ENCODE results near the gene HOMER2. TPM values are rescaled to one million over a fixed set of nuclear protein-coding genes. Genes with fewer than 3 reads are reported as not detected.

HOMER2 gene
- total and polyA plus RNA-seq, 4 donors: 4.3 to 62.0 (median 23.6) TPM

DNA sequence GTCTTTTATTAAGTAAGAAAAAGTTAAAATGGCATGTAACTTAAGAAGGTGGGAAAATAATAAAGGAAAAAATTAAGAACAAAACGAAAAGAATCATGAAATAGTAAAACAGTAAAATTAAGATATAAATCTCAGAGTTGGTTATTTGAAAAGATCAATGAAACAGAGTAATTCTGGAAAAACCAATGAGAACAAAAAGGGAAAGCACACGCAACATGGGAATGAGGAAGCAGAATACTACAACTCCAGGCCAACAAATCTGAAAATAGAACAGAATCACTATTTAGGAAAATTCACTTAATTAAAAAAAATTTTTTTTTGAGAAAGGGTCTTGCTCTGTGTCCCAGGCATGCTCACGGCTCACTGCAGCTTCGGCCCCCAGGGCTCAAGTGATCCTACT, 112.4 kb downstream of the HOMER2 start:
- DNase-seq (ENCODE audit: low spot score): no peak
- Histone ChIP-seq H3K4me1 (ENCODE audit: control insufficient read depth in 4 of 4, insufficient read depth in 4 of 4, low read length in 3 of 4) (no peaks in the 10 kb centered on the region), H3K36me3 (ENCODE audit: control insufficient read depth in 4 of 4, insufficient read depth in 3 of 4, low read depth in 1 of 4, low read length in 3 of 4) (peaks cover 9 to 43% (median 23%) of the 10 kb centered on the region in 4 donors), H3K27ac (ENCODE audit: low read depth in 1 of 2, low read length in 2 of 2) (no peak overlapping the region), H3K27me3 (ENCODE audit: control insufficient read depth in 4 of 4, insufficient read depth in 4 of 4, low read length in 3 of 4) (no peaks in the 10 kb centered on the region), H3K9ac (ENCODE audit: low read depth in 1 of 2, low read length in 2 of 2) (no peak overlapping the region), H3K4me3 (ENCODE audit: low read depth in 1 of 3, low read length in 3 of 3) (no peak overlapping the region), H3K9me3 (ENCODE audit: control insufficient read depth in 4 of 4, low read length in 3 of 4) (no peaks in the 10 kb centered on the region)
- WGBS: 96% methylated on average over 4 of the region's 4 CpGs
- TF ChIP-seq TAF1 (conservative IDR thresholded peaks at IDR 0.05) (no peak), HNF4A (conservative IDR thresholded peaks at IDR 0.05) (no peak), YY1 (IDR thresholded peaks at IDR 0.05) (no peak), FOXA1 (IDR thresholded peaks at IDR 0.05) (no peak), HNF4G (IDR thresholded peaks at IDR 0.05) (no peak), FOXA2 (IDR thresholded peaks at IDR 0.05) (no peak), RXRA (IDR thresholded peaks at IDR 0.05) (no peak), NR2F2 (IDR thresholded peaks at IDR 0.05) (no peak)
- TF ChIP-seq, protein P1, sequence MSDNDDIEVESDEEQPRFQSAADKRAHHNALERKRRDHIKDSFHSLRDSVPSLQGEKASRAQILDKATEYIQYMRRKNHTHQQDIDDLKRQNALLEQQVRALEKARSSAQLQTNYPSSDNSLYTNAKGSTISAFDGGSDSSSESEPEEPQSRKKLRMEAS (IDR thresholded peaks at IDR 0.05): no peak
- TF ChIP-seq, protein P2, sequence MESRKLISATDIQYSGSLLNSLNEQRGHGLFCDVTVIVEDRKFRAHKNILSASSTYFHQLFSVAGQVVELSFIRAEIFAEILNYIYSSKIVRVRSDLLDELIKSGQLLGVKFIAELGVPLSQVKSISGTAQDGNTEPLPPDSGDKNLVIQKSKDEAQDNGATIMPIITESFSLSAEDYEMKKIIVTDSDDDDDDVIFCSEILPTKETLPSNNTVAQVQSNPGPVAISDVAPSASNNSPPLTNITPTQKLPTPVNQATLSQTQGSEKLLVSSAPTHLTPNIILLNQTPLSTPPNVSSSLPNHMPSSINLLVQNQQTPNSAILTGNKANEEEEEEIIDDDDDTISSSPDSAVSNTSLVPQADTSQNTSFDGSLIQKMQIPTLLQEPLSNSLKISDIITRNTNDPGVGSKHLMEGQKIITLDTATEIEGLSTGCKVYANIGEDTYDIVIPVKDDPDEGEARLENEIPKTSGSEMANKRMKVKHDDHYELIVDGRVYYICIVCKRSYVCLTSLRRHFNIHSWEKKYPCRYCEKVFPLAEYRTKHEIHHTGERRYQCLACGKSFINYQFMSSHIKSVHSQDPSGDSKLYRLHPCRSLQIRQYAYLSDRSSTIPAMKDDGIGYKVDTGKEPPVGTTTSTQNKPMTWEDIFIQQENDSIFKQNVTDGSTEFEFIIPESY (IDR thresholded peaks at IDR 0.05): no peak
- TF ChIP-seq, protein P3, sequence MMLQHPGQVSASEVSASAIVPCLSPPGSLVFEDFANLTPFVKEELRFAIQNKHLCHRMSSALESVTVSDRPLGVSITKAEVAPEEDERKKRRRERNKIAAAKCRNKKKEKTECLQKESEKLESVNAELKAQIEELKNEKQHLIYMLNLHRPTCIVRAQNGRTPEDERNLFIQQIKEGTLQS (IDR thresholded peaks at IDR 0.05): no peak

DNA sequence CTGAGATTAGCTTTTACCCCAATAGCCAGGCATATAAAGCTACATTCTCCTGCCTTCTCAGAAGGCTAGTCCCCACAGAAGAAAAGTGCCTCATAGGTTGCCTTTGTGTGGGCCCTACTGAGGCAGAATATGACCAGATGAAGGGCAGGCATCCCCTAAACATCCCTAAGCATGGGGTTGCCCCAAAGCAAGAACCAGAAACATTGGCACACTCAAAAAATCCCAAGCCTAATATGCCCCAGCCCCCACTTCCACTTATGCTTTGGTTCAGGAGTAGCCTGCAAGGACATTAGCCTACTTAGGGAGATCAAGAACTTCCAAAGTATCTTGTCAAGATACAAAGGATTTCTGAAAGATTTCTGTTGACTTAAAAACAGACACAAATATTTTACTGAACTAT, 113.4 kb downstream of the HOMER2 start:
- Histone ChIP-seq H3K36me3 (ENCODE audit: control insufficient read depth in 4 of 4, insufficient read depth in 3 of 4, low read depth in 1 of 4, low read length in 3 of 4) (peaks cover 9 to 47% (median 29%) of the 10 kb centered on the region in 4 donors), H3K4me1 (ENCODE audit: control insufficient read depth in 4 of 4, insufficient read depth in 4 of 4, low read length in 3 of 4) (no peaks in the 10 kb centered on the region), H3K27ac (ENCODE audit: low read depth in 1 of 2, low read length in 2 of 2) (no peak overlapping the region), H3K4me3 (ENCODE audit: low read depth in 1 of 3, low read length in 3 of 3) (no peak overlapping the region), H3K9me3 (ENCODE audit: control insufficient read depth in 4 of 4, low read length in 3 of 4) (no peaks in the 10 kb centered on the region), H3K27me3 (ENCODE audit: control insufficient read depth in 4 of 4, insufficient read depth in 4 of 4, low read length in 3 of 4) (no peaks in the 10 kb centered on the region), H3K9ac (ENCODE audit: low read depth in 1 of 2, low read length in 2 of 2) (no peak overlapping the region)
- DNase-seq (ENCODE audit: low spot score): no peak
- TF ChIP-seq SP1 (IDR thresholded peaks at IDR 0.05): no peak

DNA sequence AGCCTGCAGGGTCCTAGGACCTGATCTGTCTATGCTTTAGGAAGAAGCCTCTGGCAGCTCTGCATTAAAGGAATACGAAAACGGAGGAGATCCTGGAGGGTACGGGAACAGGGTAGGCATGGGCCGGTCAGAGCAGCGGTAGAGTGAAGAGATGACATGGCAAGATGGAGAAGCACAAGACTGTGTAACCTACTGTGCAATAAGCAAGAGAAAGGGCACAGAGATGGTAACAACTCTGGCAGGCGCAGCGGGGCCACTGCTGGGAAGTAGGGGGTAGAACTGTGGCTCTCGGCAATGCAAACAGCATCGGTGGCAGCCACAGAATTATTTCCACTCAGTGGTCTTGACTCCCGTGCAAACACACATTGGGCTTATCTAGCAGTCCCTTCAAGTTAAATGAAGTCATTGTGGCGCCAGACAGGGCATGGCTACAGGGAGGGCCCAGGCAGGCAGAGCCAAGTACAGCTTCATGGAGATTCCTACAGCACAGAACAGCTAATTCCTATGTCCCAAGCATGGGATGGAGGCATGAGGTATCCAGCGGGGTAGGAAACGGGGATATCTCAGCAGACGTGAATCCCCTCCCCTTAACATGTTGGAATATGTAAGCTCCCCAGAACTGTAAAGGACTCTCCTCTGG, 114.3 kb downstream of the HOMER2 start:
- TF ChIP-seq FOXA1 (IDR thresholded peaks at IDR 0.05): no peak
- no peak for TF ChIP-seq RAD21 (IDR thresholded peaks at IDR 0.05)
- no peak for TF ChIP-seq SP1 (IDR thresholded peaks at IDR 0.05)
- no peak for TF ChIP-seq FOXA2 (IDR thresholded peaks at IDR 0.05)
- no peak for TF ChIP-seq GABPA (IDR thresholded peaks at IDR 0.05 in 1 of 2, conservative IDR thresholded peaks at IDR 0.05 in 1 of 2)
- TF ChIP-seq EGR1 (IDR thresholded peaks at IDR 0.05; ENCODE audit: low read depth in 2 of 2): no peak
- TF ChIP-seq, protein P3 (IDR thresholded peaks at IDR 0.05): no peak
- TF ChIP-seq HNF4G (IDR thresholded peaks at IDR 0.05): no peak
- no peak for TF ChIP-seq YY1 (IDR thresholded peaks at IDR 0.05)
- no peak for TF ChIP-seq RXRA (IDR thresholded peaks at IDR 0.05)
- TF ChIP-seq, protein P1 (IDR thresholded peaks at IDR 0.05): no peak
- TF ChIP-seq, protein P4, sequence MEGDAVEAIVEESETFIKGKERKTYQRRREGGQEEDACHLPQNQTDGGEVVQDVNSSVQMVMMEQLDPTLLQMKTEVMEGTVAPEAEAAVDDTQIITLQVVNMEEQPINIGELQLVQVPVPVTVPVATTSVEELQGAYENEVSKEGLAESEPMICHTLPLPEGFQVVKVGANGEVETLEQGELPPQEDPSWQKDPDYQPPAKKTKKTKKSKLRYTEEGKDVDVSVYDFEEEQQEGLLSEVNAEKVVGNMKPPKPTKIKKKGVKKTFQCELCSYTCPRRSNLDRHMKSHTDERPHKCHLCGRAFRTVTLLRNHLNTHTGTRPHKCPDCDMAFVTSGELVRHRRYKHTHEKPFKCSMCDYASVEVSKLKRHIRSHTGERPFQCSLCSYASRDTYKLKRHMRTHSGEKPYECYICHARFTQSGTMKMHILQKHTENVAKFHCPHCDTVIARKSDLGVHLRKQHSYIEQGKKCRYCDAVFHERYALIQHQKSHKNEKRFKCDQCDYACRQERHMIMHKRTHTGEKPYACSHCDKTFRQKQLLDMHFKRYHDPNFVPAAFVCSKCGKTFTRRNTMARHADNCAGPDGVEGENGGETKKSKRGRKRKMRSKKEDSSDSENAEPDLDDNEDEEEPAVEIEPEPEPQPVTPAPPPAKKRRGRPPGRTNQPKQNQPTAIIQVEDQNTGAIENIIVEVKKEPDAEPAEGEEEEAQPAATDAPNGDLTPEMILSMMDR (IDR thresholded peaks at IDR 0.05; ENCODE audit: low read depth, low read length, missing input control): no peak
- H3K36me3 ChIP-seq (ENCODE audit: control insufficient read depth in 4 of 4, insufficient read depth in 3 of 4, low read depth in 1 of 4, low read length in 3 of 4): peaks cover 8 to 47% (median 31%) of the 10 kb centered on the region in 4 donors
- H3K9ac ChIP-seq (ENCODE audit: low read depth in 1 of 2, low read length in 2 of 2): no peak overlapping the region
- H3K4me3 ChIP-seq (ENCODE audit: low read depth in 1 of 3, low read length in 3 of 3): no peak overlapping the region
- DNase-seq (ENCODE audit: low spot score): no peak
- no peaks in the 10 kb centered on the region for H3K4me1 ChIP-seq (ENCODE audit: control insufficient read depth in 4 of 4, insufficient read depth in 4 of 4, low read length in 3 of 4)
- no peaks in the 10 kb centered on the region for H3K9me3 ChIP-seq (ENCODE audit: control insufficient read depth in 4 of 4, low read length in 3 of 4)
- H3K27me3 ChIP-seq (ENCODE audit: control insufficient read depth in 4 of 4, insufficient read depth in 4 of 4, low read length in 3 of 4): no peaks in the 10 kb centered on the region
- H3K27ac ChIP-seq (ENCODE audit: low read depth in 1 of 2, low read length in 2 of 2): no peak overlapping the region
- 96% methylated on average over 14 of the region's 14 CpGs for WGBS
